ENCODE measurements around the gene IQGAP1.

Gene IQGAP1

GRCh38 chr15:90442423-90442822, 54.4 kb downstream of the IQGAP1 start:
- DNase-seq: no peak

GRCh38 chr15:90449206-90449735, 61.2 kb downstream of the IQGAP1 start:
- DNase-seq: no peak

GRCh38 chr15:90451053-90451850, 63.2 kb downstream of the IQGAP1 start:
- no peak for DNase-seq

GRCh38 chr15:90456236-90456635, 68.2 kb downstream of the IQGAP1 start:
- DNase-seq: no peak

GRCh38 chr15:90458061-90458460, 70.0 kb downstream of the IQGAP1 start:
- no peak for DNase-seq

GRCh38 chr15:90459368-90459767, 71.3 kb downstream of the IQGAP1 start:
- DNase-seq: no peak

GRCh38 chr15:90460142-90460824, 72.2 kb downstream of the IQGAP1 start:
- no peak for DNase-seq

GRCh38 chr15:90463381-90463780, 75.3 kb downstream of the IQGAP1 start:
- DNase-seq: no peak

- no peak for DNase-seq
Measured at GRCh38 chr15:90465140-90465929, 77.3 kb downstream of the IQGAP1 start.

- no peak for DNase-seq
Measured at GRCh38 chr15:90465930-90466567, 78.0 kb downstream of the IQGAP1 start.

- DNase-seq: no peak
Measured at GRCh38 chr15:90469723-90470122, 81.7 kb downstream of the IQGAP1 start.

GRCh38 chr15:90470453-90470852, 82.4 kb downstream of the IQGAP1 start:
- DNase-seq: no peak

- DNase-seq: no peak
Measured at GRCh38 chr15:90471126-90471525, 83.1 kb downstream of the IQGAP1 start.

- no peak for DNase-seq
Measured at GRCh38 chr15:90471769-90472168, 83.7 kb downstream of the IQGAP1 start.

GRCh38 chr15:90478846-90479481, 90.9 kb downstream of the IQGAP1 start:
- no peak for DNase-seq

GRCh38 chr15:90479656-90480055, 91.6 kb downstream of the IQGAP1 start:
- no peak for DNase-seq

GRCh38 chr15:90481023-90481422, 93.0 kb downstream of the IQGAP1 start:
- no peak for DNase-seq

- peak; percentile 13 for DNase-seq
Measured at GRCh38 chr15:90482124-90483011, 94.3 kb downstream of the IQGAP1 start.

- DNase-seq: no peak
Measured at GRCh38 chr15:90483012-90483307, 94.9 kb downstream of the IQGAP1 start.

- DNase-seq: no peak
Measured at GRCh38 chr15:90483637-90484036, 95.6 kb downstream of the IQGAP1 start.

GRCh38 chr15:90487186-90487585, 99.1 kb downstream of the IQGAP1 start:
- no peak for DNase-seq

All from DMS79 treated with DMSO at 0.1 percent for 48 hours (cell line).